GM12872 (cell line): ENCODE data around the gene ANTXRL.

Experiments used
- TF ChIP-seq, protein P1 (sequence below): IDR thresholded peaks from 3 replicates; pipeline ENCODE4 v1.5.1; 2011; ENCODE audit warnings: low read depth, mild to moderate bottlenecking, low read length, moderate library complexity; ENCODE audit not compliant: insufficient read depth

ANTXRL gene

DNA sequence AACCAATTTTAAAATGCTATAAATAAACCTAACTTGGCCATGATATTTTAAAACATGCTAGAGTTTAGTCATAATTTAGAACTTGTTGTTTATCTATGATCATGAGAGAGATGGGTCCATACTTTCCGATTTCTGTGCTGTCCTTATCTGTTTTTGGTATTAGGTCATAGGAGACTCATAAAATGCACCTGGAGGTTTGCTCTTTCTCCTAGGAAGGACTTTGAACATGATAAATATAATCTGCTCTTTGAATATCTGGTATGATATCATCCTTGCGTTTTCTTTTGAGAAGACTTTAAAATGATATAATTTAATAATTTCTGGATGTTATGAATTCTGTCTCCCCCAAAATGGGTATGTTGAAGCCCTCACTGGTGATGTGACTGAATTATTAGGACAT lies 9.0 kb upstream of the ANTXRL start:
- TF ChIP-seq, protein P1, sequence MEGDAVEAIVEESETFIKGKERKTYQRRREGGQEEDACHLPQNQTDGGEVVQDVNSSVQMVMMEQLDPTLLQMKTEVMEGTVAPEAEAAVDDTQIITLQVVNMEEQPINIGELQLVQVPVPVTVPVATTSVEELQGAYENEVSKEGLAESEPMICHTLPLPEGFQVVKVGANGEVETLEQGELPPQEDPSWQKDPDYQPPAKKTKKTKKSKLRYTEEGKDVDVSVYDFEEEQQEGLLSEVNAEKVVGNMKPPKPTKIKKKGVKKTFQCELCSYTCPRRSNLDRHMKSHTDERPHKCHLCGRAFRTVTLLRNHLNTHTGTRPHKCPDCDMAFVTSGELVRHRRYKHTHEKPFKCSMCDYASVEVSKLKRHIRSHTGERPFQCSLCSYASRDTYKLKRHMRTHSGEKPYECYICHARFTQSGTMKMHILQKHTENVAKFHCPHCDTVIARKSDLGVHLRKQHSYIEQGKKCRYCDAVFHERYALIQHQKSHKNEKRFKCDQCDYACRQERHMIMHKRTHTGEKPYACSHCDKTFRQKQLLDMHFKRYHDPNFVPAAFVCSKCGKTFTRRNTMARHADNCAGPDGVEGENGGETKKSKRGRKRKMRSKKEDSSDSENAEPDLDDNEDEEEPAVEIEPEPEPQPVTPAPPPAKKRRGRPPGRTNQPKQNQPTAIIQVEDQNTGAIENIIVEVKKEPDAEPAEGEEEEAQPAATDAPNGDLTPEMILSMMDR: no peak

DNA sequence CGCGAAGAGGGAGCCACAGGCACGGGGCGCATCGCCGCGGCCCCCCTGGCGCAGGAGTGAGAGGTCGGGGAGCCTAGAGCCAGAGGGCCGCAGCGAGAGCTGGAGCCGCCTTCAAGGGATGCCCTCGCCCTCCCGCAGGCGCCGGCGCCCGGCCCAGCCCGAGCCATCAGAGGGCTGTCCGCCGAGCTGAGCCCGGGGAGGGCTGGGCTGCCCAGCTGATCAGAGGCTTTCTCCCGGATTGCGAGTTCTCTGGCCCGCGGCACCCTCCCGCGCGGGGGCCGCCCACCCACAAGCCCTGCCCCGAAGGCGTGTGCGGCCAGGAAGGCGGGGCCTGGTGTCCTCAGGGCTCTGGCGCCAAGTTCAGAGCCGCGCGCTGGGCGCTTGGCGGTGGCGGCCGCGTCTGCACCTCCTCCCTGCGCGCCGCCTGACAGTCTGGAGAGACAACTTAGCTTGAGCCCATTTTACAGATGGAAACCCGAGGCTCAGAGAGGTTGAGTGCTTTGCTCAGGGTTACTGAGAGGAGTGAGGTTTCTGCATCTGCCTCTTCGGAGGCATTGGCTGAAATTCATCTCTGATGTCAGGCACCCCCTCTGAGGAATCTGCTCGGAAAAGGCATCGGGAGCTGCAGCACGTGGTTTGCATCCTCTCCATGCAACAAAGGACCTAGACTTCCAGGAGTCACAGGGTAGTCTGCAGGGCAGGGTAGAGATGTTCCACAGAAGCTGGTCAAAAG lies 3.8 kb upstream of the ANTXRL start:
- TF ChIP-seq, protein P1: no peak

- TF ChIP-seq, protein P1: no peak
Observed at GRCh38 chr10:46283580-46284285, 3.1 kb upstream of the ANTXRL start.

DNA sequence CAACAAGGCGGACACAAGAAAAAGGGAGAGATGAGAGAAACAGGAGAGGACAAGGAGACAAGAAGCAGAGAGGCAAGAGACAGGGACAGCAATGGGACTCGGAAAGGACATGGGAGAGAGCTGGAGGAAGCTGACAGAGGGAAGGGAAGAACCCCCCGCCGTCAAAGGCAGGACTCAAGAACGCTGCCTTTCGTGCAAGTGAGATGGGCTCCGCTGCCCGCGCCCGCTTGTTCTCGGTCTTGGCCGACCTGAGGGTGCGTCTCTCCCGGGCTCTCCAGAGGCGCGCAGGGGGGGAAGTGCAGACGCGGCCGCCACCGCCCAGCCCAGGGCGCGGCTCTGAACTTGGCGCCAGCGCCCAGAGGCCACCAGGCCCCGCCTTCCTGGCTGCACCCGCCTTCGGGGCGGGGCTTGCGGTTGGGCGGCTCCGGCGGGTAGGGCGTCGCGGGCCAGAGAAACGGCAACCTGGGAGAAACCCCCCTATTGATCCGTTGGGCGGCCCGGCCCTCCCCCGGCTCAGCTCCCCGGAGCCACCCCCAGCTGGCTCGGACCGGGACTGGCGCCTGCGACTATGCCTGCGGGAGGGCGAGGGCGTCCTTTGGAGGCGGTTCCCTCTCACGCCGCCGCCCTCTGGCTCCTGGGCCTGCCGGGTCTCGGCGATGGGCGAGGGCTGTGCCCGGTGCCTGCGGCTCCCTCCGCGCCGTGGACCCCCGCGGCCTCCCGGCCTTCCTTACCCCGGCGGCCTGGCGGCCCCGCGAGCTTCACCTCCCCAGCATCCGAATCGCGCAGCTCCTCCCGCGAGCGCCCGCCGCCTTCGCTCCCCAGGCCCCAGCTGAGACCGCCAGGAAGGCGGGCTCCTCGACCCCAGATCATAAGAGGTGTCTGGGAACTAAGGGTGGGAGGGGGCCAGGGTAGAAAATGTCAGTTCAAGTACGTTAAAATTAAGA lies 2.2 kb upstream of the ANTXRL start:
- TF ChIP-seq, protein P1: no peak

- TF ChIP-seq, protein P1: no peak
Observed at GRCh38 chr10:46285300-46285699, 1.5 kb upstream of the ANTXRL start.

DNA sequence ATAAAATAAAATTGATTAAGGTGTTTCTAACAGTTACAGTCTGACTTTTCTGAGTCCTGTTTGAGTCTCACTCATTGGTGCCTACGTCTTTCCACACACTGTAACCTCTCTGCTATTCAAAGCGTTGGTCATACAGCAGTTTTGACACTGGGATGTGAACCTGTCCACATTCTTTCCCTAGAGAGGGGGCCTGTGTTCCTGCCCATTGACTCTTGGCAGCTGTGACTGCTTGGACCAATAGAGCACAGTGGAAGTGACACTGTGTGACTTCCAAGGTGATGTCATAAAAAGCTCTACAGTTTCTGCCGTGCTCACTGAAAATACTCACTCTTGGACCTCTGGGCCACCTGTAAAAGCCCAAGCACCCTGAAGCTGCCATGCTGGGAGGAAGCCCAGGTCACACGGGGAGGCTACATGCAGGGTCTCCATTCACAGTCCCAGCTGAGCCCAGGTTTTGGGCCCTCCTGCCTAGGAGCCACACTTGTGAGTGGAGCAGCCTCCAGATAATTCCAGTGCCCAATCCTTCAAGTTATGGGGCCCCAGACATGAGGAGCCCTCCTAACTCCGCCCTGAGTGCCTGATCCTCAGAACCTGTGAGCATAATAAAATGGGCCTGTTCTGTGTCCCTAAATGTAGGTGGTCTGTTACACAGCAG lies 704 bp upstream of the ANTXRL start:
- TF ChIP-seq, protein P1: no peak
